ENCODE measurements around the gene RPL36. TPM values are rescaled to one million over a fixed set of nuclear protein-coding genes. Genes with fewer than 3 reads are reported as not detected.

The RPL36 gene
- total RNA-seq, 4 donors from 2014 or later: 617 to 960 (median 857) TPM

DNA sequence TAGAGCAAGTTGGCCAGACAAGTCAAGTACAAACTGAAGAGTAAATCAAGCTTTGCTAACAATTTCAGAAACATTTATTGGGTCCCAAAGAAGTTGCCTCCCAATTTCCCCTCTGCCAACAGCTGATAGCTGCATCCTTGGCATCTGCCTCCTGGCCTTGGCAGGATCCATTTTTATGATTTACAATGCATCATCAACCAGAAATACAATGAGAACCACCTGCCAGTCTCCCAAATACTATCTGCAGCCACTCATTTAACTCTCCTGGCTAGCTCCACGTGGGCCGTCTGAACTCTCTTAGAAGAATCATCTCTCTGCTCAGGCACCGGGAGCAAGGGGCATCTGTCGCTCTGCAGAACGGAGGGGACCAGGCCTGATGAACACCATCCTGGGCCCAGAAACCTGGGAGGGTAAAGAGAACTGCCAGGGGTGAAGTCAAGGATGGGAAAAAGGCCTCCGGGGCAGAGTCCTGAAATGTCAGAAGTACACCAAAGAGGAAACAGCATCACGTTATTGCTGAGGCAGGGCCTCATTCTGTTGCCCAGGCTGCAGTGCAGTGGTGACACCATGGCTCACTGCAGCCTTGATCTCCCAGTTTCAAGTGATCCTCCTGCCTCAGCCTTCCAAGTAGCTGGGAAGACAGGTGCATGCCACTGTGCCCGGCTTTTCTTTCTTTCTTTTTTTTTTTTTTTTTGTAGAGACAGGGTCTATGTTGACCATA lies 27.3 kb downstream of the RPL36 start:
- TF ChIP-seq, protein P1, sequence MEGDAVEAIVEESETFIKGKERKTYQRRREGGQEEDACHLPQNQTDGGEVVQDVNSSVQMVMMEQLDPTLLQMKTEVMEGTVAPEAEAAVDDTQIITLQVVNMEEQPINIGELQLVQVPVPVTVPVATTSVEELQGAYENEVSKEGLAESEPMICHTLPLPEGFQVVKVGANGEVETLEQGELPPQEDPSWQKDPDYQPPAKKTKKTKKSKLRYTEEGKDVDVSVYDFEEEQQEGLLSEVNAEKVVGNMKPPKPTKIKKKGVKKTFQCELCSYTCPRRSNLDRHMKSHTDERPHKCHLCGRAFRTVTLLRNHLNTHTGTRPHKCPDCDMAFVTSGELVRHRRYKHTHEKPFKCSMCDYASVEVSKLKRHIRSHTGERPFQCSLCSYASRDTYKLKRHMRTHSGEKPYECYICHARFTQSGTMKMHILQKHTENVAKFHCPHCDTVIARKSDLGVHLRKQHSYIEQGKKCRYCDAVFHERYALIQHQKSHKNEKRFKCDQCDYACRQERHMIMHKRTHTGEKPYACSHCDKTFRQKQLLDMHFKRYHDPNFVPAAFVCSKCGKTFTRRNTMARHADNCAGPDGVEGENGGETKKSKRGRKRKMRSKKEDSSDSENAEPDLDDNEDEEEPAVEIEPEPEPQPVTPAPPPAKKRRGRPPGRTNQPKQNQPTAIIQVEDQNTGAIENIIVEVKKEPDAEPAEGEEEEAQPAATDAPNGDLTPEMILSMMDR (IDR thresholded peaks at IDR 0.05; ENCODE audit: low read depth): no peak

DNA sequence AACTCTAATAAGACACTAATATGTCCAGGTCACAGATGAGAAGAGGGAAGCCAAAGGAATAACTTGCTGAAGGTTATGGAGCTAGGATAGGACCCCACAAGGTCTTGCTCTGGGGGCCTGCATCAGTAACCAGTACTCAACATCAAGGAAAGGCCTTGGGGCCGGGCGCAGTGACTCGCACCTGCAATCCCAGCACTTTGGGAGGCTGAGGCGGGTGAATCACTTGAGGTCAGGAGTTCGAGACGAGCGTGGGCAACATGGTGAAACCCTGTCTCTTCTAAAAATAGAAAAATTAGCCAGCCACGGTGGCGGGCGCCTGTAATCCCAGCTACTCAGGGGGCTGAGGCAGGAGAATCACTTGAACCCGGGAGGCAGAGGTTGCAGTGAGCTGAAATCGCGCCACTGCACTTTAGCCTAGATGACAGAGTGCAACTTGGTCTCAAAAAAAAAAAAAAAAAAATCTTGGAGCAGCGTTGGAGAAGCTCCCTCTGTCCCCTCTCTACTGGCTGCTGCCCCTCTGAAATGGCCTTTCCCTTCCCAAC lies 28.0 kb downstream of the RPL36 start:
- TF ChIP-seq, protein P1 (IDR thresholded peaks at IDR 0.05; ENCODE audit: low read depth): no peak

DNA sequence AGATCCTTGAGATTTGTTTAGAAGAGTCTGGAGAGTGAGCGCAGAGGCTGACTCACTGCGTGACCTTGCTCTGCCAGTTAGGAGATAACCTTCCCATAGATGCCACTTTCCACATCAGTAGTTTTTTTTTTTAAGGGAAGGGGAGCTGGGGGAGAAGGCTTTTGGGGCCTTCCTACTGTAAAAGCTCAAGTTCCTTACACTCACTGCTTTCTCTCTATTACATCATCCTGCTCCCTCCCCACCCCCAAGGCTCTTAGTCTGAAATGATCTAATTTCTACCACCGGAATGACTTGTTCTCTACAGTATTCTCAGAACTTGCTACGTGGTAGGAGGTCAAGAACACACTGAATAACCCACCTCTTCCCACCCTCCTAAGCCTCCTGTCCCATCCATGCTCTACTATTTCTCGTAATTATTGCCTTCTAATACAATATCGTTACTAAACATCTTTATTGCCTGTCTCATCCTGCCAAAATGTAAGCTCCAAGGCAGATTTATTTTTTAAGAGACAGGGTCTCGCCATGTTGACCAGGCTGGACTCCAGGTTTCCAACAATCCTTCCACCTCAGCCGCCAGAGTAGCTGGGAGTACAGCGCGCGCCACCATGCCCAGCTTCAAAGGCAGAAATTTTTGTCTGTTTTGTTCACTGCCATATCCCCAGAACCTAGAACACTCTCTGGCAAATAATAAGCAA lies 28.6 kb downstream of the RPL36 start:
- TF ChIP-seq, protein P1 (IDR thresholded peaks at IDR 0.05; ENCODE audit: low read depth): no peak

DNA sequence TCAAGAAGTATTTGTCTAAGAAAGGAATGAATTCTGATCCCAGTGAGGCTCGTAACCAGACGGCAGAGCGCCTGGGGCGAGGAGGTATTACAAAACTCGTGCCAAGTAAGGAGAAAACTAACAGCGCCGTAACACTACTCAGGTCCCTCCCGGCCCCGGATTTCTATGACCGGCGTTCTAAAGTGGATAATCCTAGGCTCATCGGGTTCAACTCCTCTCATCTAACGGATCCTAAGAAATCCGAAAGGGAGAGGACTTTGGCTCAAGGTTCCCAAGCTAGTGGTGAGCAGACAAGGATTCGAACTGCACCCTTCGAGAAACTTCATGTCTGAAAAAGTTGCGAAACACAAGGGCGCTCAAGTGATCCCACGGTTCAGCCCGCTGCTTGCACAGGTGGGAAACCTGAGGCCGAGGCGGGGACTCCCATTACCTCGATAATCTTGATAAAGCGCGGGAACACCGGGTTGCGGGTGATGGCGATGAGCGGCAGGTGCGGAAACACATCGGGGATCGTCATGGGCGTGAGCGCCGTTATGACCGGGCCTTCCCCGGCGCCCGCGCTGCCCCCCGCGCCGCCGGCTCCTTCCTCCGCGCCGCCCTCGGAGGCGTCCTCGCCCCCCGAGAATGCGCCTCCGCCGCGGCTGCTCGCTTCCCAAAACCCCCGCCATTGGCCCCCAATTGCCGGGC lies 29.3 kb downstream of the RPL36 start:
- TF ChIP-seq, protein P1 (IDR thresholded peaks at IDR 0.05; ENCODE audit: low read depth): no peak

DNA sequence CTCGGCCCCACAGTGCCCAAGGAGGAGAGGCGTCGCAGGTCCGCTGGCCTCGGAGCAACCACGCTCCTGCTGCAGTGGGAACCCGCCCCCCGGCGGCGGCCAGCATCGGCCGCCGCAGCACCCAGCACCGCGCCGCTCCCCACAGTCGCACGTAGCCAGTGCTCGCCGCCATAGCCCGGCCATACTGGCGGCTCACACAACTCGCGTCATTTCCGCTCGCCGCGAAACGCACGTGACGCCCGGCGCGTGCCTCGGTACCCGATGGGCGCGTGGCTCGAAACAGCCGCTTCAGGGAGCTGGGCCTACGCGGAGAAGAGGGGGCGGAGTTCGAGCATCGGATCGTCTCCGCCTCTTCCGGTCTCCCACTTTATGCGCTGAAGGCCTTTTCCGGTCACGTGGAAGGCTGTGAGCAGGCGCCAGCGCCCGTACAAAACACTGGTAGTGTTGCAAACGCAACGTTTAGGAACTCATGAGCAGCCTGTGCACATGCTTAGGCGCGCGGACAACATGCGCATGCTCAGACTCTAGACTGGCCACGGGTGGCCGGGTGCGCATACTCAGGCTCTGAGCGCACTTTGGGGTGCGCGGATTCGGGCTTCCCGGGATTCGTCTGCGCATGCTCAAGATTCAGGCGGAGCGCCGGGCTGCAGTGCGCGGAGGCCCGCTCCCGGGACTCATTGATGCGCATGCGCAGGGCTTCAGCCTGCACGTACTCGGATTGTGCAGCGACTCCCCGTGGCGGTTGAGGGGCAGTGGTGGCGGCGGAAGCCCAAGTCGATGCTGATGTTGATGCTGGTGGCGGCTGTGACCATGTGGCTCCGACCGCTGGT lies 30.1 kb downstream of the RPL36 start, which contains the start of the genes CATSPERD and LONP1:
Gene CATSPERD, plus strand, starts transcription at position 677 of the 830 bp plus-strand sequence. Its CDS starts 101 bp downstream, at position 778.
Gene LONP1, minus strand, starts transcription at position 186 of the 830 bp plus-strand sequence. Its CDS starts 14 bp downstream, at position 172.
- TF ChIP-seq, protein P1 (IDR thresholded peaks at IDR 0.05; ENCODE audit: low read depth): no peak

DNA sequence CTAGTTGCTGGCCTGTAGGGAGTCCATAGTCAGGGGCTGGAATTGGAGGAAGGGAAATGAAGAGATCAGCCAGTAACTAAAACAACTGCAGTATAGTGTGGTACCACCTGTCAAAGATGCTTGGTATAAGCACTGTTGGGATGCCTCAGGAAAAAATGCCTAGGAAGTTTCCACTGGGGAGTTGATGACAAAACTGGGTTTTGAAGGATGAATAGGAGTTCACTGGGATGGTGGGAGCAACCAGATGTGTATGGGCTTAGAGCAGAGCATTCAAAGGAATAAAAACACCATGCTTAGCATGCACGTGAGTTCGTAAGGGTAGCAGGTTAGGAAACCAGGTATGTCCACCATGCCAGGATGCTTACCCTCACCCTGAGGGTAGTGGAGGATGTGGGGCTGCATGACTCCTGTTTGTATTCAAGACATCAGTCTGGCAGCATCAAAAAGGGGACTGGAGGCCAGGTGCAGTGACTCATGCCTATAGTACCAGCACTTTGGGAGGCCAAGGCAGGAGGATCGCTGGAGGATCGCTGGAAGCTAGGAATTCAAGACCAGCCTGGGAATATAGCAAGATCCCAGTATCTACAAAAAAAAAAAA lies 37.5 kb downstream of the RPL36 start:
- TF ChIP-seq, protein P1 (IDR thresholded peaks at IDR 0.05; ENCODE audit: low read depth): no peak
